Duodenal mucosa (tissue), 2 donors: ENCODE data around the gene ABCB8.
A peak's percentile ranks its signal among the peaks of the same experiment; 100 is the strongest.
"Not testable (repeated sequence)": the region's sequence is repeated elsewhere in the genome, so short reads cannot be mapped to it uniquely, and the experiment has no call there.

Source experiments
- H3K27ac ChIP-seq: one replicate; pipeline ENCODE4 v1.7.0; 2013; ENCODE audit warnings: low read depth, low read length
- H3K27me3 ChIP-seq, 2 donors: one replicate each; pipeline ENCODE4 v1.7.0; 2013; ENCODE audit warnings: low read length in 2 of 2, control low read depth in 1 of 2; ENCODE audit not compliant: insufficient read depth in 2 of 2, control insufficient read depth in 1 of 2
- H3K36me3 ChIP-seq, 2 donors: one replicate each; pipeline ENCODE4 v1.7.0; 2013; ENCODE audit warnings: low read length in 2 of 2, control low read depth in 1 of 2; ENCODE audit not compliant: insufficient read depth in 2 of 2, control insufficient read depth in 1 of 2
- H3K4me1 ChIP-seq, 2 donors: one replicate each; pipeline ENCODE4 v1.7.0; 2013; ENCODE audit warnings: low read length in 2 of 2, control low read depth in 1 of 2; ENCODE audit not compliant: insufficient read depth in 2 of 2, control insufficient read depth in 1 of 2
- H3K4me3 ChIP-seq, 2 donors: one replicate each; pipeline ENCODE4 v1.7.0; 2013; ENCODE audit warnings: low read length in 2 of 2, low read depth in 1 of 2
- H3K9ac ChIP-seq, 2 donors: one replicate each; pipeline ENCODE4 v1.7.0; 2013; ENCODE audit warnings: low read length in 2 of 2, low read depth in 1 of 2
- H3K9me3 ChIP-seq, 2 donors: one replicate each; pipeline ENCODE4 v1.7.0; 2013; ENCODE audit warnings: low read length in 2 of 2, control low read depth in 1 of 2; ENCODE audit not compliant: control insufficient read depth in 1 of 2

The ABCB8 gene

DNA sequence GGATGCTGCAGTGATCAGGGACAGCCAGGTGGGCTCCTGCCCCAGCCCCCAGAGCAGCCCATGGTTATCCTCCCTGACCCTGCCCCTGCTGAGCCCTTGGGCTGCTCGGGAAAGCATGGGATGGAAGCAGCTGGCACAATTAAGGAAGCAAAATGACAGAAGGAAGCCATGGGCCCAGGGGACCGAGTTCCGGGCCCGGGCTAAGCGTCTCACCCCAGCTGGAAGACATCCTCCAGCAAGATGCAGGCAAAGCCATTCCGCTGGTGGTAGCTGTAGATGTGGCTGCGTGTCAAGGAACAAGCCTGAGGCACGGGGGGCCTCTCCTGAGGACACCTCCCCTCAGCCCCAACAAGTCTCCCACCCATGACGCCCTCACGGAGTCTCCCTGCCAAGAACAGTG, 5.0 kb upstream of the ABCB8 start:
- H3K36me3 ChIP-seq = no peaks in the 10 kb centered on the region
- H3K4me1 ChIP-seq = peaks cover 12 to 25% of the 10 kb centered on the region in 2 donors
- H3K27me3 ChIP-seq = peaks cover 23 to 26% of the 10 kb centered on the region in 2 donors
- H3K4me3 ChIP-seq = no peak overlapping the region
- H3K9me3 ChIP-seq = no peaks in the 10 kb centered on the region
- H3K9ac ChIP-seq = no peak overlapping the region
- no peak overlapping the region for H3K27ac ChIP-seq

DNA sequence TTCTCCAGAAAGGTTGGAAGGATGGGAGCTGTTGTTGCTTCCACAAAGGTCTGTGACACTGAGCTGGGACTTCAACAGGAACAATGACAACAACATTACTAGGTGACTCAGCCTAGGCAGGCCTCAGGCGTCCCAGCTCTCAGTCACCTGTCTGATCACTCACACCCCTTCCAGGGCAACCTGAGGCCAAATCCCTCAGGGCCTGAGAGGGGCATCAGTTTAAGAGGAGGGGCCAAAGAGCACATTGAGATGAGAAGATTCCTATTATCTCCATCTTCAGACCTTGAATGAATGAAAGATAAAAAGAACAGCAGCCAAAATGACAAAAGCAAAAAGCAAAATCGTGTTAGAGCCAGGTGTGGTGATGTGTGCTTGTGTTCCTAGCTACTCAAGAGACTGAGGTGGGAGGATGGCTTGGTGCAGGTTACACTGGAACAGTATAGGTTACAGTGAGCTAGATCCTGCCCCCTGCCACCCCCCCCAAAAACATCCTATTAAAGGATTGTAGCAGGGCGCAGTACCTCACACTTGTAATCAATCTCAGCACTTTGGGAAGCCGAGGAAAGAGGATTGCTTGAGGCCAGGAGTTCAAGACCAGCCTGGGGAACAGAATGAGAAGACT, 3.7 kb upstream of the ABCB8 start, which contains the start of gene ATG9B:
ATG9B (minus strand) TSS at position 60 of the 622 bp plus-strand sequence. CDS start 71 bp downstream, outside the sequence.
- H3K27me3 ChIP-seq = peaks cover 12 to 14% of the 10 kb centered on the region in 2 donors
- H3K4me3 ChIP-seq = no peak within 1 kb of the TSS
- H3K9ac ChIP-seq = no peak within 1 kb of the TSS
- no peak within 1 kb of the TSS for H3K27ac ChIP-seq
- H3K9me3 ChIP-seq = no peaks in the 10 kb centered on the region
- H3K4me1 ChIP-seq = peaks cover 6 to 22% of the 10 kb centered on the region in 2 donors
- no peaks in the 10 kb centered on the region for H3K36me3 ChIP-seq

DNA sequence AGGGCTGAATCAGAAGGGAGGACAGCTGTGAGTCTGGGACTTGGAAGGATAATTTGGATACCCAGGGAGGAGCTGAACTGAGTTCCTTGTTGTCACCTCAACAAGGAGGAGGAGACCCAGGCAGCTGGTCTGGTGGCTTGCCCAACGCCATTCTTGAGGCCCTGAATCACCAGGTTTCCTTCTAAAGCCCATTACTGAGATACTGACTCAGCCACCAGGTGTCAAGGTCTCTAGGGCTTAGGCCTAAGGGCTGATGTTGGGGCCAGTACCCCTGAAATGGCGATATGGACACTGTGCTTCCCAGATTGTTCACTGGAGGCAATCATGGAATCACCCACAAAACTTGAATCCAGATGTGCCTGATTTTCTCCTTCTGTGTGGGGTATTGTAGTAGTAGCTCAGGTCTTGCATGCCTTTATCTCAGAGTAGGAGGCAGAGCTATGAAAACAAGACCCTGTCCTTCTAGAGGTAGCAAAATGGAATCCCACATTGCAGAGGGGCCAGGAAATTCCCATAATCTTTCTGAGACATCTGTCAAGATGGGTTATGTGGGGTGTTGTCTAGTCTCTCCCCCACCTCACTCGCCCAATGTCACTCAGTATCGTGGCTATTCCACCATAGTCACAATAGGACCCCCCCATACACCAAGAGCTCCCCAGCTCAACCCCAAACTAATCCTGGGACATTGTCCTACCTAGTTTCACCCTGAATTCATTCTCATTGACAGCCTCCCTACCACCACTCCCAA, 2.2 kb upstream of the ABCB8 start:
- Histone ChIP-seq H3K4me3 (no peak overlapping the region), H3K27ac (no peak overlapping the region), H3K4me1 (peaks cover 6 to 22% of the 10 kb centered on the region in 2 donors), H3K9me3 (no peaks in the 10 kb centered on the region), H3K9ac (no peak overlapping the region), H3K36me3 (no peaks in the 10 kb centered on the region), H3K27me3 (no peaks in the 10 kb centered on the region)

DNA sequence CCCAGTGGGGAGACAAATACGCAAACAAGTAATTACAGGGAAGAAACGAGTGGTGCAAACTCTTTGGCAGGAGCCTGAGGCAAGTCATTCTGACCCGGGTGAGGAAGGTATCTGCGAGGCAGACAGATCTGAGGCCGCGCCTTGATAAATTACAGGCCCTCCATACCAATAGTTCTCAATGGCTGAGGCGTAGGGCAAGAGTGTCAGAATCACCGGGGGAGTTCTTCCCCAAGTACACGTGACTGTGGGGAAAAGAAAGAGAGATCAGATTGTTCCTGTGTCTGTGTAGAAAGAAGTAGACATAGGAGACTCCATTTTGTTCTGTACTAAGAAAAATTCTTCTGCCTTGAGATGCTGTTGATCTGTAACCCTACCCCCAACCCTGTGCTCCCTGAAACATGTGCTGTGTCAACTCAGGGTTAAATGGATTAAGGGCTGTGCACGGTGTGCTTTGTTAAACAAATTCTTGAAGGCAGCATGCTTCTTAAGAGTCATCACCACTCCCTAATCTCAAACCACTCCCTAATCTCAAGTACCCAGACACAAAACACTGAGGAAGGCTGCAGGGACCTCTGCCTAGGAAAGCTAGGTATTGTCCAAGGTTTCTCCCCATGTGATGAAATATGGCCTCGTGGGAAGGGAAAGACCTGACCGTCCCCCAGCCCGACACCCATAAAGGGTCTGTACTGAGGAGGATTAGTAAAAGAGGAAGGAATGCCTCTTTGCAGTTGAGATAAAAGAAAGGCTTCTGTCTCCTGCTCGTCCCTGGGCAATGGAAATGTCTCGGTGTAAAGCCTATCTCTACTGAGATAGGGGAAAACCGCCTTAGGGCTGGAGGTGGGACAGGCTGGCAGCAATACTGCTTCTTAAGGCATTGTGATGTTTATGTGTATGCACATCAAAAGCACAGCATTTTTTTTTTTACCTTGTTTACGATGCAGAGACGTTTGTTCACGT, 1.2 kb upstream of the ABCB8 start:
- H3K27ac ChIP-seq, H3K9me3 ChIP-seq, H3K36me3 ChIP-seq, H3K27me3 ChIP-seq: not testable (repeated sequence)
- H3K9ac ChIP-seq = peak overlapping the region in 1 of 2 donors; percentile 57
- peak overlapping the region in 1 of 2 donors; percentile 75 for H3K4me3 ChIP-seq
- H3K4me1 ChIP-seq = peaks cover 6 to 22% of the 10 kb centered on the region in 2 donors

DNA sequence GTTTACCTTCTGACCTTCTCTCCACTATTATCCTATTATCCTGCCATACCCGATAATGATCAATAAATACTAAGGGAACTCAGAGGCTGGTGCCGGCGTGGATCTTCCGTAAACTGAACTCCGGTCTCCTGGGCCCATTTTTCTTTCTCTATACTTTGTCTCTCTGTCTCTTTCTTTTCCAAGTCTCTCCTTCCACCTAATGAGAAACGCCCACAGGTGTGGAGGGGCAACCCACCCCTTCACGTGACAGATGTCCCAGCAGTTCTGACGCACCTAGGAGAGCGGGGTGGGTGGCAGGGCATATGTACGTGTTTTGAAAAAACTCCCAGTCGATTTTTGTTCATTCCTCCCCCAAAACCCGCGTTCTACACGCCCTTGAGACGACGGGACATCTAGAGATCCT, 521 bp upstream of the ABCB8 start:
- peak overlapping the region; percentile 36 for H3K27ac ChIP-seq
- not testable (repeated sequence) for H3K27me3 ChIP-seq, H3K9me3 ChIP-seq, H3K36me3 ChIP-seq
- peak overlapping the region; percentile 57 to 61 for H3K9ac ChIP-seq
- peak overlapping the region; percentile 75 to 82 for H3K4me3 ChIP-seq
- peaks cover 6 to 22% of the 10 kb centered on the region in 2 donors for H3K4me1 ChIP-seq

DNA sequence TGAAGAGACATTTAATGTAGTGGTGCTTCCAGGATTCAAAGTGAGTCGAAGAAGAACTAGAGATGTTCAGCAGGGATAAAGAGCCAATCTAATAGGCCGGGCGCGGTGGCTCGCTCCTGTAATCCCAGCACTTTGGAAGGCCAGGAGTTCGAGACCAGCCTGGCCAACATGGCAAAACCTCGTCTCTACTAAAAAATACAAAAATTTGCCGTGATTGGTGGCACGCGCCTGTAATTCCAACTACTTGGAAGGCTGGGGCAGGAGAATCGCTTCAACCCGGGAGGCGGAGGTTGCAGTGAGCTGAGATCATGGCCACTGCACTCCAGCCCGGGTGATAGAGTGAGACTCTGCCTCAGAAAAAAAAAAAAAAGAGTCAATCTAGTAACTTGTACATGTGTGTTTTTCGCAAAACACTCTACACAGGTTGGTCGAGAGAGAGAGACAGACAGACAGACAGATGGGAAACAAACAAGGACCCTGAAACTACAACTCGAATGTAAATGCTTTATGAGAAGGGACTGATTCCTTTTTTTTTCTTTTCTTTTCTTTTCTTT, 775 bp downstream of the ABCB8 start:
- Histone ChIP-seq H3K27ac (peak overlapping the region; percentile 76), H3K4me1 (peaks cover 6 to 22% of the 10 kb centered on the region in 2 donors), H3K27me3 (no peaks in the 10 kb centered on the region), H3K4me3 (peak overlapping the region; percentile 75 to 82), H3K36me3 (peaks cover 0 to 14% of the 10 kb centered on the region in 2 donors), H3K9ac (peak overlapping the region; percentile 57 to 61), H3K9me3 (no peaks in the 10 kb centered on the region)

DNA sequence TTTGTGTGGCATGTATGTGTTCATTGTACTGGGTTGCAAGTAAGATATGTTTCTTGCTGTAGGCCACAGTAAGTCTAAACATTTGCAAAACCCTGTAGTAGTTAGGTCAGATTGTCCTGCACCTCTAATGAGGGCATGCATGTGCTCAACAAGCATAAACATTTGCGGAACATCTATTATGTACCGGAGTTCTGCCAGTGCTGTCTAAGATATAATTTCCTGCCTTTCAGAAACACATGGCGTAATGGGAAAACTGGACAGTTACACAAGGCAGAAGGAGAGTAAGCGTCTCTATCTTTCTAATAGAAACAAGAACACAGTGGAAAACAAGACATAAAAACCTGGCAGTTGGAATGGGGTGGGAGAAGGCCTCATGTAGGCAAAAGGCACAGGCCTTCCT, 2.8 kb downstream of the ABCB8 start:
- Histone ChIP-seq H3K36me3 (peaks cover 10 to 31% of the 10 kb centered on the region in 2 donors), H3K9me3 (no peaks in the 10 kb centered on the region), H3K27me3 (no peaks in the 10 kb centered on the region), H3K27ac (no peak overlapping the region), H3K4me1 (peaks cover 6 to 22% of the 10 kb centered on the region in 2 donors), H3K4me3 (no peak overlapping the region), H3K9ac (no peak overlapping the region)

DNA sequence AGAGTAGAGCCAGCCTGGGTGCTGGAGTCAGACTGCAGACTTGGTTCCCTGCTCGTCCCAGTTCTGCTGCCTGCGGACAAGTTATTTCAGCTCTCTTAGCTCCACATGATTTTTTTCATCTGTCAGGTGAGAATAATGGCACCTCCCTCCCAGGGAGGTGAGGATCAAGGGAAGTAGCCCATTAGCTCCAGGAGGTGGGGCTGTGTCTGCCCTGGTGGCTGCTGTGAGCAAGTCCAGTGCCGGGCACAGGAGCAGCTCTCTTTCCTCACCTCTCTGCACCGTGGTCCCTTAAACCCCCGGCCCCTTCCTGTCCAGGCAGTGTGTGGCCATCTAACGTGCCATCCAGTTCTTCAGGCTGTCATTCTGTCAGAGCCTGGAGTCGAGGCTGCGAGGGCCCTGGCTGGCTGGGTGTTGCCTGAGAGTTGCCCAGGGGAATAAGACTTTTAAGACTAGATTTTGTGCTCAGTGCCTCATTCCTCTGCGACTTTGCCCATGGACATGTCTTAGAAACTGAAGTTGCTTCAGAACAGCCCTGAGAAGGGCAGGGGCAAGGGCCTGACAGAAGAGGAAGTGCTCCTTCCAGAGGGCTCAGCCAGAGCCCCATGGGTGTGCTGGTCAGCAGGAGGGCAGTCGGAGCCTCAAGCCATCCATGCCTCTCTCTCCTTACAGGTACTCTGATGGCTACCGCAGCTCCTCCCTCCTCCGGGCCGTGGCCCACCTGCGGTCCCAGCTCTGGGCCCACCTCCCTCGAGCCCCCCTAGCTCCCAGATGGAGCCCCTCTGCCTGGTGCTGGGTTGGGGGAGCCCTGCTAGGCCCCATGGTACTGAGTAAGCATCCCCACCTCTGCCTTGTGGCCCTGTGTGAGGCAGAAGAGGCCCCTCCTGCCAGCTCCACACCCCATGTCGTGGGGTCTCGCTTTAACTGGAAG, 5.0 kb downstream of the ABCB8 start:
- no peaks in the 10 kb centered on the region for H3K27me3 ChIP-seq
- H3K9ac ChIP-seq = no peak overlapping the region
- peaks cover 0 to 6% of the 10 kb centered on the region in 2 donors for H3K4me1 ChIP-seq
- no peaks in the 10 kb centered on the region for H3K9me3 ChIP-seq
- H3K27ac ChIP-seq = no peak overlapping the region
- no peak overlapping the region for H3K4me3 ChIP-seq
- peaks cover 17 to 44% of the 10 kb centered on the region in 2 donors for H3K36me3 ChIP-seq

DNA sequence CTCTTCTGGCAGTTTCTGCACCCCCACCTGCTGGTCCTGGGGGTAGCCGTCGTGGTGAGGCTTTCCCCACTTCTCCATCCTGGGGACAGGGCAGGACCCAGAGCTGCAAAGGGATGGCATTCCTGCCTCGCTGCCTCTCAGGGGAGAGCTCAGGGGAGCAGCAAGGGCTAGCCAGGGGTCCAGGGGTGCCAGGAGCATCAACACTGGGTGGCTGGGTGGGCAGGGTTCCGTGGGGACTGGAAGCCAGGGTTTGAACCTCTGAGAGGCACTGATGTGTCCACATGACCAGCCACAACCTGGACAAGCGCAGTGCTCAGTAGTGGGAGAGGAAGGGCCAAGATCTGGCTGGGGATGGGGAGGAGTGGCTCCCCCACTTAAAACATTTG, 5.6 kb downstream of the ABCB8 start:
- H3K27me3 ChIP-seq = no peaks in the 10 kb centered on the region
- H3K4me1 ChIP-seq = peaks cover 1 to 8% of the 10 kb centered on the region in 2 donors
- H3K9me3 ChIP-seq = no peaks in the 10 kb centered on the region
- peaks cover 17 to 44% of the 10 kb centered on the region in 2 donors for H3K36me3 ChIP-seq
- no peak overlapping the region for H3K27ac ChIP-seq
- no peak overlapping the region for H3K9ac ChIP-seq
- no peak overlapping the region for H3K4me3 ChIP-seq
